PC-9 (cell line): Measurements from ENCODE around the gene RAF1. TPM values are rescaled to one million over a fixed set of nuclear protein-coding genes. Genes with fewer than 3 reads are reported as not detected.

Source experiments
- BruUV-seq: library from RNA; stranded (reverse); fragments of 400-500 nt; replicated peaks from 2 replicates; lab custom pipeline; 2021; lab: Mats Ljungman, UMichigan
- CTCF ChIA-PET: fragments of 300-600 bp; sonication (Branson Sonifier 250); formaldehyde crosslinking; loops from one replicate; lab custom pipeline; 2022; ENCODE audit warnings: antibody characterized with exemption; lab: Charles Lee
- POLR2A ChIA-PET: fragments of 300-600 bp; sonication (Branson Sonifier 250); formaldehyde crosslinking; loops from one replicate; lab custom pipeline; 2022; ENCODE audit warnings: antibody characterized with exemption; ENCODE audit not compliant: unreplicated experiment; lab: Charles Lee
- DNase-seq, 2 experiments: peaks; one replicate each; pipeline versions ENCODE4 v3.0.0 to v3.0.0-alpha.2; 2015 to 2022; ENCODE audit warnings: mixed read lengths in 1 of 2
- H2AFZ ChIP-seq: fragments of 200-600 bp; sonication (generic); 2 replicates; pipeline ENCODE4 v1.8.1; 2017; ENCODE audit warnings: antibody characterized with exemption
- H3F3A ChIP-seq: fragments of 200-600 bp; sonication (generic); 2 replicates; pipeline ENCODE4 v1.8.1; 2017; ENCODE audit warnings: antibody characterized with exemption, mild to moderate bottlenecking, low read depth; ENCODE audit not compliant: insufficient read depth
- H3K27ac ChIP-seq: fragments of 200-600 bp; sonication (generic); 2 replicates; pipeline ENCODE4 v1.6.1; 2016; ENCODE audit warnings: mixed run types
- H3K27me3 ChIP-seq: fragments of 200-600 bp; sonication (generic); 2 replicates; pipeline ENCODE4 v1.6.1; 2016; ENCODE audit warnings: low read depth, mixed run types; ENCODE audit not compliant: insufficient read depth
- H3K36me3 ChIP-seq: fragments of 200-600 bp; sonication (generic); 2 replicates; pipeline ENCODE4 v1.6.1; 2016; ENCODE audit warnings: low read depth, mixed run types
- H3K4me1 ChIP-seq: fragments of 200-600 bp; sonication (generic); replicated peaks from 2 replicates; pipeline ENCODE4 v1.6.1; 2016; ENCODE audit warnings: mixed run types; ENCODE audit not compliant: insufficient read depth
- H3K4me2 ChIP-seq: fragments of 200-600 bp; sonication (generic); 2 replicates; pipeline ENCODE4 v1.6.1; 2017; ENCODE audit warnings: mixed run types
- H3K4me3 ChIP-seq: fragments of 200-600 bp; sonication (generic); 2 replicates; pipeline ENCODE4 v1.6.1; 2016; ENCODE audit warnings: mixed run types
- H3K79me2 ChIP-seq: fragments of 200-600 bp; sonication (generic); 2 replicates; pipeline ENCODE4 v1.6.1; 2017; ENCODE audit warnings: low read depth, mixed run types
- H3K9me2 ChIP-seq: fragments of 200-600 bp; sonication (generic); 2 replicates; pipeline ENCODE4 v1.8.1; 2017; ENCODE audit warnings: mild to moderate bottlenecking; ENCODE audit not compliant: insufficient read depth
- H3K9me3 ChIP-seq: fragments of 200-600 bp; sonication (generic); 2 replicates; pipeline ENCODE4 v1.8.1; 2016; ENCODE audit warnings: low read depth; ENCODE audit not compliant: insufficient read depth
- H4K20me1 ChIP-seq: fragments of 200-600 bp; sonication (generic); 2 replicates; pipeline ENCODE4 v1.8.1; 2017; ENCODE audit not compliant: insufficient read depth
- CTCF ChIP-seq: fragments of 200-600 bp; sonication (generic); conservative IDR thresholded peaks from 2 replicates; pipeline ENCODE4 v1.6.1; 2017; ENCODE audit warnings: mixed run types, antibody characterized with exemption, mild to moderate bottlenecking, moderate library complexity
- EZH2 ChIP-seq: fragments of 200-600 bp; sonication (generic); IDR thresholded peaks from 2 replicates; pipeline ENCODE4 v1.8.0; 2017; ENCODE audit warnings: antibody characterized with exemption, low read depth
- intact Hi-C: fragments of 100-400 bp; cut with micrococcal nuclease; formaldehyde crosslinking; loops from one replicate; pipeline ENCODE4 v1.10.0; 2022; ENCODE audit not compliant: unreplicated experiment
- total RNA-seq: library from RNA; stranded (reverse); gene quantifications from 2 replicates; pipeline ENCODE4 v1.2.3, GENCODE V29; 2021

Gene RAF1
- total RNA-seq, 1 experiment from 2014 or later, result 72.4 TPM

- Histone ChIP-seq H3K27ac (no peak overlapping the region), H3K4me1 (no peaks in the 10 kb centered on the region), H4K20me1 (peaks cover 24% of the 10 kb centered on the region), H3F3A (peaks cover 37% of the 10 kb centered on the region; the same call in 1 of the 2 replicates), H3K4me2 (no peak overlapping the region), H3K36me3 (peaks cover 51% of the 10 kb centered on the region), H3K9me2 (no peaks in the 10 kb centered on the region), H3K4me3 (no peak overlapping the region), H2AFZ (no peak overlapping the region), H3K79me2 (no peaks in the 10 kb centered on the region), H3K9me3 (no peaks in the 10 kb centered on the region), H3K27me3 (no peaks in the 10 kb centered on the region)
- DNase-seq, result no peak
- TF ChIP-seq EZH2 (no peak), CTCF (no peak)
- ChIA-PET POLR2A (no interaction called here), CTCF (no interaction called here)
- intact Hi-C loops, result no loop called here
- no TSS peak for BruUV-seq
Measured at GRCh38 chr3:12583280-12583679, 80.6 kb downstream of the RAF1 start.

- H3K4me1 ChIP-seq, result no peaks in the 10 kb centered on the region
- no peak for TF ChIP-seq EZH2
- TF ChIP-seq CTCF, result no peak
- H3K4me3 ChIP-seq, result no peak overlapping the region
- no peak overlapping the region for H3K27ac ChIP-seq
- ChIA-PET POLR2A (no interaction called here), CTCF (no interaction called here)
- no peaks in the 10 kb centered on the region for H3K27me3 ChIP-seq
- peaks cover 24% of the 10 kb centered on the region for H4K20me1 ChIP-seq
- intact Hi-C loops, result no loop called here
- no peak overlapping the region for H2AFZ ChIP-seq
- H3K79me2 ChIP-seq, result no peaks in the 10 kb centered on the region
- H3K36me3 ChIP-seq, result peaks cover 45% of the 10 kb centered on the region
- H3K9me3 ChIP-seq, result no peaks in the 10 kb centered on the region
- no peak overlapping the region for H3K4me2 ChIP-seq
- H3K9me2 ChIP-seq, result no peaks in the 10 kb centered on the region
- no peak for DNase-seq
- BruUV-seq, result no TSS peak
- H3F3A ChIP-seq, result peaks cover 35% of the 10 kb centered on the region; the same call in 1 of the 2 replicates
Measured at GRCh38 chr3:12582730-12583129, 81.2 kb downstream of the RAF1 start.

GRCh38 chr3:12579905-12580304, 84.0 kb downstream of the RAF1 start:
- Histone ChIP-seq H4K20me1 (peaks cover 24% of the 10 kb centered on the region), H3K79me2 (no peaks in the 10 kb centered on the region), H3K4me3 (no peak overlapping the region), H3K4me1 (no peaks in the 10 kb centered on the region), H3K27ac (no peak overlapping the region), H2AFZ (no peak overlapping the region), H3K36me3 (peaks cover 35% of the 10 kb centered on the region), H3K9me3 (no peaks in the 10 kb centered on the region), H3K27me3 (no peaks in the 10 kb centered on the region), H3K9me2 (no peaks in the 10 kb centered on the region), H3K4me2 (no peak overlapping the region), H3F3A (peaks cover 21% of the 10 kb centered on the region; the same call in 1 of the 2 replicates)
- intact Hi-C loops, result no loop called here
- DNase-seq, result no peak
- ChIA-PET POLR2A (no interaction called here), CTCF (no interaction called here)
- TF ChIP-seq EZH2 (no peak), CTCF (no peak)
- no TSS peak for BruUV-seq
